ENCODE measurements around the gene TACC2.

TACC2 gene

DNA sequence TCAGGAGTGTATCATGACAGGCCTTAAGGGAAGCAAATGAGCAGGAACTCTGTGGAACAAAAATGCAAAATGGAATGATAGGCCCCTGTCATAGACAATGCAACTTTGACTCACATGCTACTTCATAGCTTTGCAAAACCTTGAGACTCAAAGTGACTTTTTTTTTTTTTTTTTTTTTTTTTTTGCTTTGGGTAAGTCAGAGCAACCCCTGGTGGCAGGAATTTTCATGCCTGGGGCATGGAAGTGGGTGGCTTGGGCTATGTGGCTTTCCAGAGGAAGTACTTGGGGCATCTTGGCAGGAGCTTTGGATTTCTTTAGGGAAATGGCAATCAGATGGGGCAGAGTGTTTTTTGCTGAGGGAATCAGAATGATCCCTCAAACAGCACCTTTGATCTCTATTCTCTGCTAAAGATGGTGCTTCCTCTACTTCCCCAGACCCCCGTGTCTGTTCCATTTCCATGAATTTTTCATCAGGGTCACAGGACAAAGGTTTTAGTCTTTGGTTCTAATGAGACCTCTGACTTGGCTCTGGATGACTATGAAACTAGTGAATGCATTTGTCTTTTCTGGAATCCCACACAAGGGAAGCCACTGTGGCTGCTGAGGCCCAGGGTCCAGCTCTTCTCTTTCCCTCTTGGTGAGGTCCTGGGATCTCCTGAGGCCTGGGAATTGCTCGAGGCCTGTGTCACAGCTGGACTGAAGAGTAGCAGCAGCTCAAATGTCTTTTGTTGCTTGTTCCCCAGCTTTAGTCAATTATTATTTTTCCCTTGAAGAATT is 62.8 kb downstream of the TACC2 start:
- TF ChIP-seq, protein P1, sequence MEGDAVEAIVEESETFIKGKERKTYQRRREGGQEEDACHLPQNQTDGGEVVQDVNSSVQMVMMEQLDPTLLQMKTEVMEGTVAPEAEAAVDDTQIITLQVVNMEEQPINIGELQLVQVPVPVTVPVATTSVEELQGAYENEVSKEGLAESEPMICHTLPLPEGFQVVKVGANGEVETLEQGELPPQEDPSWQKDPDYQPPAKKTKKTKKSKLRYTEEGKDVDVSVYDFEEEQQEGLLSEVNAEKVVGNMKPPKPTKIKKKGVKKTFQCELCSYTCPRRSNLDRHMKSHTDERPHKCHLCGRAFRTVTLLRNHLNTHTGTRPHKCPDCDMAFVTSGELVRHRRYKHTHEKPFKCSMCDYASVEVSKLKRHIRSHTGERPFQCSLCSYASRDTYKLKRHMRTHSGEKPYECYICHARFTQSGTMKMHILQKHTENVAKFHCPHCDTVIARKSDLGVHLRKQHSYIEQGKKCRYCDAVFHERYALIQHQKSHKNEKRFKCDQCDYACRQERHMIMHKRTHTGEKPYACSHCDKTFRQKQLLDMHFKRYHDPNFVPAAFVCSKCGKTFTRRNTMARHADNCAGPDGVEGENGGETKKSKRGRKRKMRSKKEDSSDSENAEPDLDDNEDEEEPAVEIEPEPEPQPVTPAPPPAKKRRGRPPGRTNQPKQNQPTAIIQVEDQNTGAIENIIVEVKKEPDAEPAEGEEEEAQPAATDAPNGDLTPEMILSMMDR (IDR thresholded peaks at IDR 0.05; ENCODE audit: insufficient read depth, low read depth, low read length, missing control alignments), result no peak
- no peak for DNase-seq (ENCODE audit: low read depth)
- no peak overlapping the region for H3K4me3 ChIP-seq (ENCODE audit: low read depth, low read length)

- no peak for DNase-seq (ENCODE audit: low read depth)
These were observed 63.7 kb downstream of the TACC2 start for GRCh38 chr10:122052701-122053100.

DNA sequence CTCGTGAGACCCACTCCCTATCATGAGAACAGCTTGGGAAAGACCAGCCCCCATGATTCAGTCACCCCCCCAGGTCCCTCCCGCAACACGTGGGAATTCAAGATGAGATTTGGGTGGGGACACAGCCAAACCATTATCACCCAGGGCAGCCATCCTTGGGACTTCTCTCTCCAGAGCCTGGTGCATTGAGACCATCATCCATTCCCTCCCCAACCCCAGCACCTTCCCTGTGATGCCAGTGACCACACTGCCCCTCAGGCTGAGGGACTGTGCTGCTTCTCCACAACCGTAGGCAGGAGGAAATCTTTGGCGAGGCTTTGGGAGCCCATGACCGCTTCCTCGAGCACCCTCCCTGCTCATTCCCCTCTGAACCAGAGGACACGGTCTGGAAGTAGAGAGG is 64.4 kb downstream of the TACC2 start:
- TF ChIP-seq, protein P1 (IDR thresholded peaks at IDR 0.05; ENCODE audit: insufficient read depth, low read depth, low read length, missing control alignments), result no peak
- no peak for DNase-seq (ENCODE audit: low read depth)
- H3K4me3 ChIP-seq (ENCODE audit: low read depth, low read length), result no peak overlapping the region

More at GRCh38 chr10:122052701-122053100, 63.7 kb downstream of the TACC2 start:
- TF ChIP-seq, protein P1 (IDR thresholded peaks at IDR 0.05; ENCODE audit: insufficient read depth, low read depth, low read length, missing control alignments), result no peak
- H3K4me3 ChIP-seq (ENCODE audit: low read depth, low read length), result no peak overlapping the region

DNA sequence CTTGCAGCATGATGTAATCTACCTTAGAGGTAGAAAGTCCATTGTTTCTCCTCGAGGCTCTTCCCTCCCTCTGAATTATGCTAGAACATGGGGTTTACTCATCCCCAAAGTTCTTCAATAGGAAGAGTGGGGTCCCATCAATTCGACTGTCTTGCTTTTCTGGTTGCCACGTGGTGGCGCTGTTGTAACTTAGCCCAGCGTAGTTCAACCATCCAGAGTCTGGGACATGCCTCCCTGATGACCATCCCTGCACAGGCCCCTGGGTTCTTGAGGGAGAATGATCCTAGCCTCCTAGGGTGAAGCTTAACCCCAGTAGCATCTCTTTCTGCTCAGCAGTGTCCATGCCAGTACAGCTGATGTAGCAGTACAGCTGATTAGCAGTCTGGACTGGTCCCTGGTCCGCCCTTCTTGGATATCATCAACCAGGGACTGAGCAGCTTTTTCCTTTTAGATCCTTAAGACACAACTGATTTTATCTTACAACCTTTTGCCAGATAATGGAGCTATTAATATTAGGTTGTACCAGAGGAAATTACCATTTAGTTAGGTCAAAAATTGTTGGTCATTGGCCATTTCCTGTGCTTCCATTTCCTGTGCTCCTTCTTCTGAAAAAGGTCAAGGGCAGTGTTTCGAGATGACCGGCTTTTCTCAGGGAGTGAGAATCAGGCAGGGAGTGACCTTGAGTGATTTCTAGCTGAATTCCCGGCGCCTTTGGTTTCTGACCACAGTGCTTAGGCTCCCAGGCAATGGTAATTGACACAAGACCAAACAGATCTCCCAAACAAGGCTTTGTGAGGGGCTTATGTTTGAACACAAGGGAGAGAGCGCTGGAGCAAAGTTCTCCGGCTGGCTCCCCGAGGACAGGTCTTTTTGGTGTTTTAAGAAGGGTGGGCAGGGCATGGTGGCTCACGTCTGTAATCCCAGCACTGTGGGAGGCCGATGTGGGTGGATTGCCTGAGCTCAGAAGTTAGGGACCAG is 65.4 kb downstream of the TACC2 start:
- peak; percentile 22 for DNase-seq (ENCODE audit: low read depth)
- H3K4me3 ChIP-seq (ENCODE audit: low read depth, low read length), result no peak overlapping the region
- TF ChIP-seq, protein P1 (IDR thresholded peaks at IDR 0.05; ENCODE audit: insufficient read depth, low read depth, low read length, missing control alignments), result peak; percentile 39

DNA sequence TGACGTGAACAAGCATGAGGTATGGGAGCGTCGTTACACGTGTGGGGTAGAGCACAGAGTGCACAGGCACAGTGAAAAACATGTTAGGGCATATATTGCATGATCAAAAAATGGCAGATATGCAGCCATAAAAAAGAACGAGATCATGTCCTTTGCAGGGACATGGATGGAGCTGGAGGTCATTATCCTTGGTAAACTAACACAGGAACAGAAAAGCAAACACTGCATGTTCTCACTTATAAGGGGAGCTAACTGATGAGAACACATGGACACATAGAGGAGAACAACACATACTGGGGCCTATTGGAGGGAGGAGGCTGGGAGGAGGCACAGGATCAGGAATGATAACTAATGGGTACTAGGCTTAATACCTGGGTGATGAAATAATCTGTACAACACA is 66.3 kb downstream of the TACC2 start:
- TF ChIP-seq, protein P1 (IDR thresholded peaks at IDR 0.05; ENCODE audit: insufficient read depth, low read depth, low read length, missing control alignments), result no peak
- DNase-seq (ENCODE audit: low read depth), result no peak
- no peak overlapping the region for H3K4me3 ChIP-seq (ENCODE audit: low read depth, low read length)

DNA sequence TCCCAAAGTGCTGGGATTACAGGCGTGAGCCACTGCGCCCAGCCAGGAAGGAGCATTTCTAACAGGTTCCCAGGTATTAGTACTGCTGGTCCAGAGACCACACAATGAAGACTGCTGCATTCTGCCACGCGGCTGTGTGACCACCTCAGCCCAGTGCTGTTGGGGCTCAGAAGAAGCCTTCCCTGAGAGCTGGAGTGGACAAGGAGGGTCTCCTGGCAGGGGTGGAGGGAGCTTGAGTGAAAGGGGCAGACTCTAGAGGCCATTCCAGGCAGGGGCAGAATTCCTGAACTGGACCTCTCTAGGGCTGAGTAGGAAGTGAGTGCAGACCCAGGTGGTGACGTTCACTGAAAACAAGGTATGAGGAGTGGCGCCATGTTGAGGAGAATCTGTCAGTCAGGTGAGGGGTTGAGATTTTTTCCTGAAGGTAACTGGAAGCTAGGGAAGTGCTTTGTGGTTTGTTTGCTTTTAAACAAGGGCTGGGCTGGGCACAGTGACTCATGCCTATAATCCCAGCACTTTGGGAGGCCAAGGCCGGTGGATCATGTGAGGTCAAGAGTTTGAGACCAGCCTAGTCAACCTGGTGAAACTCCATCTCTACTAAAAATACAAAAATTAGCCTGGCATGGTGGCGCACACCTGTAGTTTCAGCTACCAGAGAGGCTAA is 67.6 kb downstream of the TACC2 start:
- DNase-seq (ENCODE audit: low read depth), result no peak
- H3K4me3 ChIP-seq (ENCODE audit: low read depth, low read length), result no peak overlapping the region
- TF ChIP-seq, protein P1 (IDR thresholded peaks at IDR 0.05; ENCODE audit: insufficient read depth, low read depth, low read length, missing control alignments), result no peak

Measured in GM12865 (cell line).